ENCODE results near the gene CMIP.
A peak's percentile ranks its signal among the peaks of the same experiment; 100 is the strongest.

Gene CMIP

DNA sequence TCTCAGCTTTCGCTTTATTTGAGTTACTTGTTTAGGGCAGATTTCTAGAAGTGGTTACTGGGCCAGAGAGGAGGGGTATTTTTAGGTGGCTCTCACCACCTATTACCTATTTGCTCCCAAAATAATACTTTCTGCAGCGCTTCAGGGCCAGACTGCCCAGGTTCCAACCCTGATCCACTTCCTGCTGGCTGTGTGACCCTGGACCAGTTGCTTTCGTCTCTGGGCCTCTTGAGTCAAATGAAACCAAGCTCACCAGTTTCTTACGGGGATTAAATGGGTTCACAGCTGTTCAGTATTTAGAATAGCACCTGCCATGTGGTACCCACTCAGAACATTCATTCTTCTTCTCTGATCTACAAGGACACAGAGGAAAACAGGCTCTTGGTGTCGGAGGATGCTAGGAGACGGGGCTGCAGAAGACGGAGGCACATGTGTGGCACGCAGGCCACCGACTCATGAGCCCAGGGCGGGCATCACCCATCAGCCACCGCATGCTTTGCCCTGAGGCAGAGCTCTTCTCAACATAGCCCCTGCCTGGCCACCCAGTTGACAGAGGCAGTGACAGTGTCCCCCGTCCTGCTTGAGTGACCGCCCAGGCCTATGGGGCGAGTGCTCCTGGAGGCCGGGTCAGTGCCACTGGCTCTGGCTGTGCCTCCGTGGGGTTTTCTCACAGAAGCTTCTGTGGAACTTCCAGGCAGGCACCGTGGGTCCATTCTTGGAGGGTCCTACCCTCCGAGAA lies 185.5 kb downstream of the CMIP start:
- Histone ChIP-seq H3K27ac (ENCODE audit: low read length) (no peak overlapping the region), H3K36me3 (ENCODE audit: insufficient read depth, low read length) (peaks cover 13% of the 10 kb centered on the region), H3K4me3 (ENCODE audit: low read depth in 1 of 2, low read length in 2 of 2) (no peak overlapping the region), H4K20me1 (ENCODE audit: insufficient read depth, low read length) (peaks cover 87% of the 10 kb centered on the region), H3K79me2 (ENCODE audit: insufficient read depth, low read length) (peaks cover 17% of the 10 kb centered on the region), H3K4me1 (ENCODE audit: insufficient read depth, low read length) (peaks cover 19% of the 10 kb centered on the region), H3K9ac (ENCODE audit: low read depth, low read length) (no peak overlapping the region), H2AFZ (ENCODE audit: low read depth, low read length) (no peak overlapping the region), H3K4me2 (ENCODE audit: insufficient read depth, low read length) (no peak overlapping the region), H3K9me3 (ENCODE audit: insufficient read depth, low read length, severe bottlenecking) (no peaks in the 10 kb centered on the region), H3K27me3 (ENCODE audit: insufficient read depth, low read length, poor library complexity) (no peaks in the 10 kb centered on the region)
- DNase-seq, result no peak
- no peak for TF ChIP-seq EZH2 (IDR thresholded peaks at IDR 0.05; ENCODE audit: borderline replicate concordance, low read depth, low read length, severe bottlenecking)
- TF ChIP-seq, protein P1, sequence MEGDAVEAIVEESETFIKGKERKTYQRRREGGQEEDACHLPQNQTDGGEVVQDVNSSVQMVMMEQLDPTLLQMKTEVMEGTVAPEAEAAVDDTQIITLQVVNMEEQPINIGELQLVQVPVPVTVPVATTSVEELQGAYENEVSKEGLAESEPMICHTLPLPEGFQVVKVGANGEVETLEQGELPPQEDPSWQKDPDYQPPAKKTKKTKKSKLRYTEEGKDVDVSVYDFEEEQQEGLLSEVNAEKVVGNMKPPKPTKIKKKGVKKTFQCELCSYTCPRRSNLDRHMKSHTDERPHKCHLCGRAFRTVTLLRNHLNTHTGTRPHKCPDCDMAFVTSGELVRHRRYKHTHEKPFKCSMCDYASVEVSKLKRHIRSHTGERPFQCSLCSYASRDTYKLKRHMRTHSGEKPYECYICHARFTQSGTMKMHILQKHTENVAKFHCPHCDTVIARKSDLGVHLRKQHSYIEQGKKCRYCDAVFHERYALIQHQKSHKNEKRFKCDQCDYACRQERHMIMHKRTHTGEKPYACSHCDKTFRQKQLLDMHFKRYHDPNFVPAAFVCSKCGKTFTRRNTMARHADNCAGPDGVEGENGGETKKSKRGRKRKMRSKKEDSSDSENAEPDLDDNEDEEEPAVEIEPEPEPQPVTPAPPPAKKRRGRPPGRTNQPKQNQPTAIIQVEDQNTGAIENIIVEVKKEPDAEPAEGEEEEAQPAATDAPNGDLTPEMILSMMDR (IDR thresholded peaks at IDR 0.05; ENCODE audit: borderline replicate concordance, extremely low read depth, low read length, poor library complexity, severe bottlenecking), result no peak
- ATAC-seq (ENCODE audit: insufficient read depth, low read depth), result no peak

DNA sequence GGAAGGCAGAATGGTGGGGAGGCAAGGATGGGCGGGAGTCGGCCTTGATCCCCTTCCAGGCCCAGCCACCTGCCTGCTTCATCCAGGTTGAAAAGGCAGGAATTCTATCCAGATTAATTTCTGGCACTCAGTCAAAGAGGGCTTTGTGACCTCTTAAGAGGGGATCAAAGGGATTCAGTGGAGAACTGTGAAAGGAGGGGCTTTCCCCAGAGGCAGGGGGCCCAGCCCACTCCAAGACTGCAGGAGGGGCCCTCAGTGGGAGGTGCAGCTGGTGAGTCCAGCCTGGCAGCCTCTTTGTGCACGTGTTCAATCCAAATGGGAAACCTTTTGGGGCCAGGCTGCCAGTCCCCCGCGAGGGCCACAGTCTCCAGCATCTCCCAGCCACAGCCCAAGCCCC lies 186.0 kb downstream of the CMIP start:
- Histone ChIP-seq H3K9me3 (ENCODE audit: insufficient read depth, low read length, severe bottlenecking) (no peaks in the 10 kb centered on the region), H3K27ac (ENCODE audit: low read length) (no peak overlapping the region), H2AFZ (ENCODE audit: low read depth, low read length) (no peak overlapping the region), H3K36me3 (ENCODE audit: insufficient read depth, low read length) (peaks cover 8% of the 10 kb centered on the region), H4K20me1 (ENCODE audit: insufficient read depth, low read length) (peaks cover 86% of the 10 kb centered on the region), H3K9ac (ENCODE audit: low read depth, low read length) (no peak overlapping the region), H3K4me2 (ENCODE audit: insufficient read depth, low read length) (no peak overlapping the region), H3K27me3 (ENCODE audit: insufficient read depth, low read length, poor library complexity) (no peaks in the 10 kb centered on the region), H3K4me3 (ENCODE audit: low read depth in 1 of 2, low read length in 2 of 2) (no peak overlapping the region), H3K79me2 (ENCODE audit: insufficient read depth, low read length) (peaks cover 13% of the 10 kb centered on the region), H3K4me1 (ENCODE audit: insufficient read depth, low read length) (peaks cover 19% of the 10 kb centered on the region)
- DNase-seq (no peak), ATAC-seq (ENCODE audit: insufficient read depth, low read depth) (no peak)
- TF ChIP-seq, protein P1 (IDR thresholded peaks at IDR 0.05; ENCODE audit: borderline replicate concordance, extremely low read depth, low read length, poor library complexity, severe bottlenecking), result no peak
- TF ChIP-seq EZH2 (IDR thresholded peaks at IDR 0.05; ENCODE audit: borderline replicate concordance, low read depth, low read length, severe bottlenecking), result no peak

DNA sequence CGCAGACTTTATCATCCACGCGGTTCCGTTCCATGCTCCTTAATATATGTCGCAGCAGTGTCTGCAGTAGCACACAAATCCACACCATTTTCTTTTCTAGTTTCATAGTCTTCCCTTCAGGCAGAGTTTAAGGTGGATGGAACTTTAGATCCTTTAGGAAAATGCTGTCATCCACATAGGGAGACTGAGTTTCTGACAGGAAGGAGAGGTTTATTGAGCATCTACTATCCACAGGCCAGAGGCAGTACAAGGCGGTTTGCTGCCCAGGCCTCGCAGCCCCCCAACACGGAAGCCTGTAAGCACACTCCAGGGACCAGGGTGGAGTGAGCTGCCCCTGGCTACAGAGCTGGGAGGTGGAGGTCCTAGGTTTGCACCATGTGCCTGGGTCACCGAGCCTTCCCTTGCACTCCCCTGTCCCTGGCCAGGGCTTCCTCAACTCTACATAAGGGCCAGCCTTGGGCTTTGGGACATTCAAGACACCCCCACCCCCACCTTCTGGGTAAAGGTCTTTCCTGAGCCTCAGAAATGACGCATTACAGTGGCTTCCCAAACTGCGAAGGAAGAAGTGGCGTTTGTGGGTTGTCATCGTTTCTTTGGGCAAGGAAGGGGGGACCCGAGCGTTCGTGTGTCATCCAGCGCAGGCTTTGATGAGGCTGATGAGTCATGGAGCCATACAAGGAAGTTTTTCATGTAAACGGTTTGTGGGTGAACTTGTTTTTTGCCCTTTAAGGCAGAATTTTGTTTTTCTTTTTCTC lies 188.0 kb downstream of the CMIP start:
- Histone ChIP-seq H3K79me2 (ENCODE audit: insufficient read depth, low read length) (peaks cover 5% of the 10 kb centered on the region), H3K36me3 (ENCODE audit: insufficient read depth, low read length) (peaks cover 8% of the 10 kb centered on the region), H3K4me3 (ENCODE audit: low read depth in 1 of 2, low read length in 2 of 2) (no peak overlapping the region), H3K4me1 (ENCODE audit: insufficient read depth, low read length) (peaks cover 19% of the 10 kb centered on the region), H3K9me3 (ENCODE audit: insufficient read depth, low read length, severe bottlenecking) (no peaks in the 10 kb centered on the region), H2AFZ (ENCODE audit: low read depth, low read length) (no peak overlapping the region), H3K27me3 (ENCODE audit: insufficient read depth, low read length, poor library complexity) (no peaks in the 10 kb centered on the region), H3K4me2 (ENCODE audit: insufficient read depth, low read length) (0 out of 2 replicates have a peak overlapping the region, but pooled peaks have one; percentile 18), H4K20me1 (ENCODE audit: insufficient read depth, low read length) (peaks cover 78% of the 10 kb centered on the region), H3K27ac (ENCODE audit: low read length) (peak overlapping the region; percentile 61), H3K9ac (ENCODE audit: low read depth, low read length) (peak overlapping the region; percentile 21; the same call in 1 of the 2 replicates)
- peak; percentile 76 for DNase-seq
- ATAC-seq (ENCODE audit: insufficient read depth, low read depth), result peak; percentile 87
- TF ChIP-seq, protein P1 (IDR thresholded peaks at IDR 0.05; ENCODE audit: borderline replicate concordance, extremely low read depth, low read length, poor library complexity, severe bottlenecking), result no peak
- no peak for TF ChIP-seq EZH2 (IDR thresholded peaks at IDR 0.05; ENCODE audit: borderline replicate concordance, low read depth, low read length, severe bottlenecking)
